Kasumi-1 (cell line): ENCODE results near the gene CEP135.
A peak's percentile ranks its signal among the peaks of the same experiment; 100 is the strongest.
"Not testable (repeated sequence)": the region's sequence is repeated elsewhere in the genome, so short reads cannot be mapped to it uniquely, and the experiment has no call there.

ENCODE experiments used
- DNase-seq, 2 experiments: peaks; one replicate each; lab custom pipeline; 2025; lab: John Stamatoyannopoulos, UW

The CEP135 gene

DNA sequence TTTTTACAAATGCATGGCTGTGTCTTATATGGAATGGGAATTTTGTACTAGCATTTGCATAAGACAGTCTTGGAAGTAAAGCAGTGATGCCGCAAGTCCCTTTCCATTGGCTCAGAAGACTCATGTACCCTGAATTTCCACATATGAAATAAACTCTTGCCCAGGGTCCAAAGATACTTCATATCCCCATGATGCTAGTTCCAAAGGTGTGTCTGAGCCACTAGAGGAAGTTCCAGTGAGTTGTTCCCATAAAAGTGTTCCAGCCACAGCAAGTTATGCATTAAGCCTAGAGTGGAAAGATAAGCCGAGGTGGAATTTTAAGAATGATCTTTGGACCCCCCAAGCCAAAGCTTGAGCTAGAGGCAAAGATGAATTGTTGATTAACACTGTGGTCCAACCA lies 9.3 kb upstream of the CEP135 start:
- no peak for DNase-seq

DNA sequence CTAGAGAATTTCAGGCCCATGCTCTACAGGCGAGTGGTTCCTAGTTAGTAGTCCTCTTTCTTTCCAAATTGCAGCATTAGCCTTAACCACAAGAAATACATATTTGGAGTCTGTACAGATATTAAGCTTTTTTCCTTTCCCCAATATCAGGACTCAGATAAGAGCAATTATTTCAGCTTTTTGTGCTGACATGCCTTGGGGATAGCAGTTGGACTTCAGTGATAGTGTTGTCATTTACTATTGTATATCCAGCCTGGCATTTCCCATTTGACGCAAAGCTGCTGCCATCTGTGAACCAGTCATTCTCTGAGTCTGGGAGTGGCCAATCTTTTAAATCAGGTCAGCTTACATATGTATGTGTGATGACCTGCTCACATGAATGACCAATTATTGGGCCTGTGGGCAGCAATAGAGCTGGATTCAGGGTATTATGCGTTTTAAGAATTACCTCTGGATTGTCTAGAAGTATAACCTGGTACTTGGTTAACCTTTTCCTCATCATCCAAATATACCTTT lies 6.8 kb upstream of the CEP135 start:
- DNase-seq: no peak

DNA sequence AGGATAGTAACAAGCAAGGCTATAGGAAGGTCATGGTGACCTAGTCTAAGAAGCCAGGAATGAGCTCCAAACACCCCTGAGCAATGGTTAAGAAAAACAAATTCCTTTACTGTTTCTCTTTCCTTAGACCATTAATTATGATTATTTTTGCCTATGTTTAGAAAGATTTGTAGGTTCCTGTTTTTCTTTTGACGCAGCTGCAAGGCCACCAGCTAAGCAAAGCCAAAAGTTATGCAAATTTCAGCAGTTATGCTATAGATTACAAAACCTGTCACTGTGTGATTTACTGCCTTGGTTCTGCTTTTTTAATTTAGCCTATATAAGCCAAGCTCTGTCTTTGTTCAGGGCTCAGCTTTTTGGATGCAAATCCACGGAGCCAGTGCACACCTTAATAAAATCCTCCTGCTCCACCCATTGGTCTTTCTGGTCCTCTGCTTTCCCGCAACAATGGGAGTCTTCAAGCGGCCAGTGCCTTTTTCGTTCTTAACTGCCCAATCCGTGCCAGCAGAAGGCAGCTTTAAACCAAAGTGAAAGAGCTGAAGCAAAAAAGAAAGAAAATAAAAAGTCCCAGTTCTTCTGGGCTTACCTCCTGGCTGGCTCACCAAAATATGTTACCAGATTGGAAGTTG lies 1.4 kb upstream of the CEP135 start:
- DNase-seq: peak; percentile 88 to 93

GRCh38 chr4:55947912-55948725 lies 626 bp upstream of the CEP135 start:
- peak; percentile 84 to 94 for DNase-seq

DNA sequence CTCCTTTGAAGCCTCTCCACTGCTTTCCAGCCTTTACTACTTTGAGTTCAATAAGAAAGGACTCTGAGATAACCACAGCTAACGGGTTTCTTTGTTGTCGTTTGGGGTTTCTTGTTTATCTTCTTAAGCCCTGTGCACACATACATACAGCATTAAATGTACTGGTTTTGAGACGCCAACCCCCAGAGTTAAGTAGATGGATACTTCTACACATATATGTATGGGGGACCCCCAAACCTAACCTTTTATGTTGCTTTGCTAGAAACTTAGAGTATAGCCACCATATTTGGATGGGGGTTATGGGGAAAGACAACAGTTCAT lies 697 bp downstream of the CEP135 start:
- DNase-seq: no peak

DNA sequence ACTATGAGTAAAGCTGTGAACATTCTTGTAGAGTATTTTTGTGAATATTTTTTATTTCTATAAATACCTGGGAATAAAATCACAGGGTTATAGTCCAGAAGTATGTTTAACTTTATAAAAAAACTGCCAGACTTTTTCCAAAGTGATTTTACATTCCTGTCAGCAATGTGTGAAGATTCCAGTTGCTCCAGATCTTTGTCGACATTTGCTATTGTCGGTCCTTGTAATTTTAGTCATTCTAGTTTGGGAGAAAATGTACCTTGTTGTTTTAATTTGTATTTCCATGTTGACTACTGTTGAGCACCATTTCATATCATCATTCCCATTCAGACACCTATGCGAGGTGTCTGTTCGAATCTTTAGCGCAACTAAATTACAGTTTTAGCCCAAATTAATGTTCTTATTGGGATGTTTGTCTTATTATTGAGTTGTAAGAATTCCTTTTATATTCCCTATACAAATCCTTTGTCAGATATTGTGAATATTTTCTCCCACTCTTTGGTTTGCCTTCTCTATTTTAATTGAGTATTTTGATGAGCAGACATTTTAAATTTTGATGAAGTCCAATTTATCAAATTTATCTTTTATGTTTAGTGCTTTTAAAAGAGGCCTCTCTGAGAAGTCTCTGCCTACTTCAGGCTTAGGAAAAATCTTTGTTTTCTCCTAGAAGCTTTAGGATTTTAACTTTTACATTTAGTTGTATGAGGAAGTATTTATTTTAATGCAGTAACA lies 2.6 kb downstream of the CEP135 start:
- no peak for DNase-seq

GRCh38 chr4:55955710-55956109 lies 7.0 kb downstream of the CEP135 start:
- no peak for DNase-seq

GRCh38 chr4:55959655-55960054 lies 10.9 kb downstream of the CEP135 start:
- DNase-seq: no peak

GRCh38 chr4:55964046-55964445 lies 15.3 kb downstream of the CEP135 start:
- DNase-seq: no peak

GRCh38 chr4:55965585-55965984 lies 16.8 kb downstream of the CEP135 start:
- DNase-seq: no peak

DNA sequence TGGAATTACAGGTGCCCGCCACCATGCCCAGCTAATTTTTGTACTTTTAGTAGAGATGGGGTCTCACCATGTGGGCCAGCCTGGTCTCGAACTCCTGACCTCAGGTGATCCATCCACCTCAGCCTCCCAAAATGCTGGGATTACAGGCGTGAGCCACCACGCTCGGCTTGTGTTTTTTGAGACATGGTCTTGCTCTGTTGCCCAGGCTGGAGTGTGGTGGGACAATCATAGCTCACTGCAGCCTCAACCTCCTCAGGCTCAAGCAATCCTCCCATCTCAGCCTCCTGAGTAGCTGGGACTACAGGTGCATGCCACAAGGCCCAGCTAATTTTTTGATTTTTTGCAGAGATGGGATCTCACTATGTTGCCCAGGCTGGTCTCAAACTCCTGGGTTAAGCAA lies 17.6 kb downstream of the CEP135 start:
- not testable (repeated sequence) for DNase-seq

DNA sequence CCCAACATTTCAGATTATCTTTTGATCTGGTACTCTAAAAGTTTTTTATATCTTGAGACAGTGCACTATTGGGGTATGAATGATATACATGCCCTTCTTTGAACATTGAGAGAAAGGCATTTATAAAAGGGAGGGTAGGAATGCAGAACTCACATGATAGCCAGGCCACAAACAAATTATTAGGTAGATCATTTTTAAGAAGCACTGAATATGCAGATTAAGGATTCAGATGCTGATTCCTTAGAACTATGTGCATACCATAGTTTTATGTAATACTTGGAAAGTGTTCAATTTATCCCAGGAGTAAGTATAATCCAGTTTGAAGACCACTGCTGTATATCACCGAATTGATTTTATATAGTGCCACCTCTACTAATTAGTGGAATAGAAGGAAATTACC lies 18.6 kb downstream of the CEP135 start:
- DNase-seq: no peak

- no peak for DNase-seq
Measured at GRCh38 chr4:55973650-55974049, 24.9 kb downstream of the CEP135 start.

DNA sequence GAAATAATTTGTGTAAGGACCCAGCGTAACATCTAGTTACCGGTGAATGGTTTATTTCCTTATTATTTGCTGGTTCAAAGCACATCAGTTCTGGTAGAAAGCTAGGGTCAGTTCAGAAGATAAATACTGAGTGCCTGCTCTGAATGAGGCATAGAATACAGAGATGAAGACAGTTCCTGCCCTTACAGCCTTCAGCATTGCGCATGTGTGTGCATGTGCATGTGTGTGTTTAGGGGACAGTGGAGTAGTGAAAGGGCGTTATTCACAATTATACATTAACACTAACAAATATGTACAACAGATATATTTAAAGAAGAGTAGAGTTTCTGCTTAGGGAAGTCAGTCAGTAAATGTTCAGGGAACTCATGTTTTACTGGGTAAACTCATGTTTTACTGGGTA lies 29.1 kb downstream of the CEP135 start:
- no peak for DNase-seq

GRCh38 chr4:55979562-55979961 lies 30.8 kb downstream of the CEP135 start:
- no peak for DNase-seq

- peak; percentile 32 to 35 for DNase-seq
Measured at GRCh38 chr4:55980725-55981124, 32.0 kb downstream of the CEP135 start.

DNA sequence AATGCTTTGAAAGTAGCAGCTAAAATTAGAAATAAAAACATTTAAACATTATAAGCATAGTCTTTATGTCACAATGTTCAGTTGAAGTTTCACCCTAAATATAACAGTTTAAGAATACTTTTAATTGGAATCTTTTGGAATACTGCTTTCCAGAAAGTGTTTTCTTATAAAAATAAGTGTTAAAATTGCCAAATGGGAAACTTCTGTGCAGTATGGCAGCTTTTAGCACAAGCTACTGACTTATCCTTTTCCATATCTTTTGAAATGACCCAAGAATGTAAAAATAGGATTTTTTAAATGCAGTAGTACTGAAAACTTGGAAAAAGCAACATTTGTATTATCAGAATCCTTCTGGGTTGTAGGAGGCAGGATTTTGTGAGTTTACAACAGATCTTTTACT lies 34.2 kb downstream of the CEP135 start:
- DNase-seq: no peak

GRCh38 chr4:55989766-55990165 lies 41.0 kb downstream of the CEP135 start:
- DNase-seq: no peak

GRCh38 chr4:55993994-55994663 lies 45.4 kb downstream of the CEP135 start:
- no peak for DNase-seq

DNA sequence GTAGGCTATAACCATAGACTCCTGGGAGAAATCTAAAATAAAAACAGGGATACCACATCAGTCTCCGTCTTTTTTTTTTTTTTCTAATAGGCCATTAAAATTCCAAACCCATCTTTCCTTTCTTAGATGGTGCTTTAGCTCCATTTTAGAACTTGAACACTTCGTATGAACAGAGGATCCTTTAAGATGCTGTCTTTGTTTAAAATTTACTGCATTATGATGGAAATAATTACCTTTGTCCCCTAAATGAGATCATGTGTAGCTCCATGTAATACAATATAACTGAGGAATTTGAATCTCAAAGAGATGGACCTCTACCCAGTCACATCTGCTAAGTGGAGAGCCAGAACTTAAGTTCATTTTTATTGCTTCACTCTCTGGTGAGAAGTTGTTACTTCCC lies 47.9 kb downstream of the CEP135 start:
- DNase-seq: no peak

DNA sequence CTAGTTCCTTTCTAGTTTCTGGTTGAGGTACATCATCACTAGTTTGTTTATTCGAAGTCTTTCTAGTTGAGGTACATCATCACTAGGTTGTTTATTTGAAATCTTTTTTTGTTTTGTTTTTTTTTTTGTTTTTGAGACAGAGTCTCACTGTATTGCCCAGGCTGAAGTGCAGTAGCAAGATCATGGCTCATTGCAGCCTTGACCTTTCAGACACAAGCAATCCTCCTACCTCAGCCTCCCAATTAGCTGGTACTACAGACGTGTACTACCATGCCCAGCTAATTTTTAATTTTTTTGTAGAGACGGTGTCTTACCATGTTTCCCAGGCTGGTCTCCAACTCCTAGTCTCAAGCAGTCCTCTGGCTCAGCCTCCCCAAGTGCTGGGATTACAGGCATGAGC lies 54.9 kb downstream of the CEP135 start:
- no peak for DNase-seq

DNA sequence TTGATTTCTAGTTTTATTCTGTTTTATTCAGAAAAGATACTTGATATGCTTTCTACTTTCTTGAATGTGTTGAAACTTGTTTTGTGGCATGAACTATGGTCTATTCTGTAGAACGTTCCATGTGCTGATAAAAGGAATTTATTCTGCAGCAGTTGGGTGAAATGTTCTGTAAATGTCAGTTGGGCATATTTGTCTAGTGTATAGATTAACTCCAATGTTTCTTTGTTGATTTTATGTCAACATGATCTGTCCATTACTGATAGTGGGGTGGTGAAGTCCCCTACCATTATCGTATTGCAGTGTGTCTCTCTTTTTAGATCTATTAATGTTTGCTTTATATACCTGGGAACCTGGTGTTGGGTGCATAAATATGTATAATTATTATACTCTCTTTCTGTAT lies 55.5 kb downstream of the CEP135 start:
- DNase-seq: no peak
